Peyer's patch (tissue), 4 donors: ENCODE data around the gene AMTN. TPM values are rescaled to one million over a fixed set of nuclear protein-coding genes. Genes with fewer than 3 reads are reported as not detected.
"Not testable (repeated sequence)": the region's sequence is repeated elsewhere in the genome, so short reads cannot be mapped to it uniquely, and the experiment has no call there.

Experiments used
- DNase-seq, 3 donors: peaks; one replicate each; pipeline ENCODE4 v3.0.0-alpha.2; 2017 to 2019
- H3K27ac ChIP-seq, 4 donors: fragments of 200-600 bp; sonication (generic); one replicate each; pipeline ENCODE4 v1.5.1; 2016 to 2019
- H3K27me3 ChIP-seq, 2 donors: fragments of 200-600 bp; sonication (generic); one replicate each; pipeline ENCODE4 v1.5.1; 2019
- H3K36me3 ChIP-seq, 3 donors: fragments of 200-600 bp; sonication (generic); one replicate each; pipeline ENCODE4 v1.5.1; 2016 to 2019
- H3K4me1 ChIP-seq, 4 donors: fragments of 200-600 bp; sonication (generic); one replicate each; pipeline ENCODE4 v1.5.1; 2016 to 2019
- H3K4me3 ChIP-seq, 4 donors: fragments of 200-600 bp; sonication (generic); 1 replicate in 3 of 4; 2 replicates in 1 of 4; pipeline ENCODE4 v1.5.1; 2016 to 2019; ENCODE audit warnings: mild to moderate bottlenecking in 1 of 4
- H3K9me3 ChIP-seq, 4 donors: fragments of 200-600 bp; sonication (generic); one replicate each; pipeline ENCODE4 v1.5.1; 2016 to 2019; ENCODE audit warnings: mild to moderate bottlenecking in 1 of 4
- POLR2A ChIP-seq, 2 donors: fragments of 450-650 bp; IDR thresholded peaks; one replicate each; pipeline ENCODE4 v1.5.1; 2017; ENCODE audit warnings: antibody characterized with exemption in 2 of 2, mild to moderate bottlenecking in 2 of 2, moderate library complexity in 2 of 2
- total RNA-seq, 4 donors: library from RNA; depleted of rRNA; stranded (reverse); fragments of >200 nt; gene quantifications; one replicate each; pipeline ENCODE4 v1.1.0, GENCODE V29; 2016
- TF ChIP-seq, protein P1 (sequence below), 6 experiments: fragments of 450-650 bp in 4 of 6; fragments of 200-600 bp in 2 of 6; sonication (generic) in 1 of 6; IDR thresholded peaks; one replicate each; pipeline ENCODE4 v1.5.1; 2017 to 2019; ENCODE audit warnings: antibody characterized with exemption in 6 of 6, mild to moderate bottlenecking in 3 of 6, moderate library complexity in 1 of 6

Gene AMTN
- total RNA-seq, 4 donors from 2014 or later, result not detected

DNA sequence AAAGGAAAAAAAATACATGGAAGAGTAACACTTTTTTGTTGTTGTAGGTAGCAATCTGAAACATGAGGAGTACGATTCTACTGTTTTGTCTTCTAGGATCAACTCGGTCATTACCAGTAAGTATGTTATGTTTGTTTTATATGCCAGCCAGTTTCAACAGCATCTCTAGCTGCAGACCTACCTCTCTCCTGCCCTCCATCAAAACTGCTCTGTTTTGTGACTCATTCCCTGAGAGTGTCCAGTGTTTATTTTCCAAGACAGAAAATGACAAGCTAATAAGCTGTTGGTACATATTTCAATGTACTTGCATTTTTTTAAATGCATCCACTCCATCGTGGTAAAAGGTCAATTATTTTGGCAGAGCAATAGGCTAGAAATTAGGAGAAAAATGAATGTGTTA is 347 bp downstream of the AMTN start:
- Histone ChIP-seq H3K27ac (no peak overlapping the region), H3K27me3 (no peaks in the 10 kb centered on the region), H3K9me3 (no peaks in the 10 kb centered on the region), H3K4me3 (no peak overlapping the region), H3K36me3 (no peaks in the 10 kb centered on the region), H3K4me1 (no peaks in the 10 kb centered on the region)
- TF ChIP-seq POLR2A (IDR thresholded peaks at IDR 0.05), result no peak
- TF ChIP-seq, protein P1, sequence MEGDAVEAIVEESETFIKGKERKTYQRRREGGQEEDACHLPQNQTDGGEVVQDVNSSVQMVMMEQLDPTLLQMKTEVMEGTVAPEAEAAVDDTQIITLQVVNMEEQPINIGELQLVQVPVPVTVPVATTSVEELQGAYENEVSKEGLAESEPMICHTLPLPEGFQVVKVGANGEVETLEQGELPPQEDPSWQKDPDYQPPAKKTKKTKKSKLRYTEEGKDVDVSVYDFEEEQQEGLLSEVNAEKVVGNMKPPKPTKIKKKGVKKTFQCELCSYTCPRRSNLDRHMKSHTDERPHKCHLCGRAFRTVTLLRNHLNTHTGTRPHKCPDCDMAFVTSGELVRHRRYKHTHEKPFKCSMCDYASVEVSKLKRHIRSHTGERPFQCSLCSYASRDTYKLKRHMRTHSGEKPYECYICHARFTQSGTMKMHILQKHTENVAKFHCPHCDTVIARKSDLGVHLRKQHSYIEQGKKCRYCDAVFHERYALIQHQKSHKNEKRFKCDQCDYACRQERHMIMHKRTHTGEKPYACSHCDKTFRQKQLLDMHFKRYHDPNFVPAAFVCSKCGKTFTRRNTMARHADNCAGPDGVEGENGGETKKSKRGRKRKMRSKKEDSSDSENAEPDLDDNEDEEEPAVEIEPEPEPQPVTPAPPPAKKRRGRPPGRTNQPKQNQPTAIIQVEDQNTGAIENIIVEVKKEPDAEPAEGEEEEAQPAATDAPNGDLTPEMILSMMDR (IDR thresholded peaks at IDR 0.05), result no peak
- no peak for DNase-seq

DNA sequence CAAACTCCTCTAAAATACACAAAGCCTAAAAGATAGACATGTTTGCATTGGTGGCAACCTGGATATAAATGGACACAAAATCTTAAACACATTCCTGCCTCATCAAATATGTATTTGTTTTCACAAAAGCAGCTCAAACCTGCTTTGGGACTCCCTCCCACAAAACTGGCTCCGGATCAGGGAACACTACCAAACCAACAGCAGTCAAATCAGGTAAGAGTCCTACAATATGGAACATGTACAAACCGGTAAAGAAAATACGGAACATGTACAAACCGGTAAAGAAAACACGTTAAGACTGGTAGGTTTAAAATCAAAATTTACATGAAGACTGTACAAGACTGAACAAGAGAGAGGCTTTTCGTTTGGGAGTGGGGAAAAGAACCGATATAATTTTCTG is 4.3 kb downstream of the AMTN start:
- Histone ChIP-seq H3K27me3 (no peaks in the 10 kb centered on the region), H3K4me3 (no peak overlapping the region), H3K27ac (no peak overlapping the region), H3K9me3 (no peaks in the 10 kb centered on the region), H3K36me3 (no peaks in the 10 kb centered on the region), H3K4me1 (no peaks in the 10 kb centered on the region)
- TF ChIP-seq, protein P1 (IDR thresholded peaks at IDR 0.05), result no peak
- no peak for TF ChIP-seq POLR2A (IDR thresholded peaks at IDR 0.05)
- no peak for DNase-seq

GRCh38 chr4:70530997-70531396 is 12.6 kb downstream of the AMTN start:
- no peaks in the 10 kb centered on the region for H3K36me3 ChIP-seq
- H3K4me3 ChIP-seq, result no peak overlapping the region
- H3K27ac ChIP-seq, result no peak overlapping the region
- H3K4me1 ChIP-seq, result no peaks in the 10 kb centered on the region
- no peaks in the 10 kb centered on the region for H3K27me3 ChIP-seq
- no peak for TF ChIP-seq POLR2A (IDR thresholded peaks at IDR 0.05)
- TF ChIP-seq, protein P1 (IDR thresholded peaks at IDR 0.05), result no peak
- H3K9me3 ChIP-seq, result no peaks in the 10 kb centered on the region
- DNase-seq, result no peak

- TF ChIP-seq POLR2A (IDR thresholded peaks at IDR 0.05), result no peak
- TF ChIP-seq, protein P1 (IDR thresholded peaks at IDR 0.05), result no peak
- H3K27me3 ChIP-seq, result no peaks in the 10 kb centered on the region
- H3K4me3 ChIP-seq, result no peak overlapping the region
- H3K27ac ChIP-seq, result no peak overlapping the region
- no peaks in the 10 kb centered on the region for H3K4me1 ChIP-seq
- H3K9me3 ChIP-seq, result no peaks in the 10 kb centered on the region
- no peak for DNase-seq
- H3K36me3 ChIP-seq, result no peaks in the 10 kb centered on the region
These were observed 13.6 kb downstream of the AMTN start for GRCh38 chr4:70531981-70532380.

DNA sequence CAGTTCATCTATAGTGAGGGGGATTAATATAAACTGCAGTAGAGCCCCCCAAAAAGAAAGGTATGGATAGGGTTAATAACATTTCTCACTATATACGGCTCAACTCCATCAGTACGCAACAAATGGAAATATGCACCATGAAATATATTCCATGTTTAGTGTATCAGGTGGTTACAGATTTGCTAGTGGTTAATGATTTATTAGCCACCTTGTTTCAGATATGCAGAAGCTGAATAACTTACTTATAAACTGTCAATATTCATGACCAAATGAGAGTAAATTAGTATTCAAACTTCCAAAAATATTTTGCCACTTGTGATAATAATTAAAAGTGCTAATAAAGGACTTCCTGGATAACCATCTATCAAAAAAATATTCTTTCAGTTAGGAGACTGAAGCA is 14.8 kb downstream of the AMTN start:
- no peak overlapping the region for H3K4me3 ChIP-seq
- no peaks in the 10 kb centered on the region for H3K9me3 ChIP-seq
- no peaks in the 10 kb centered on the region for H3K27me3 ChIP-seq
- no peak for DNase-seq
- no peaks in the 10 kb centered on the region for H3K36me3 ChIP-seq
- H3K27ac ChIP-seq, result no peak overlapping the region
- no peaks in the 10 kb centered on the region for H3K4me1 ChIP-seq
- TF ChIP-seq, protein P1 (IDR thresholded peaks at IDR 0.05), result no peak
- TF ChIP-seq POLR2A (IDR thresholded peaks at IDR 0.05), result no peak

GRCh38 chr4:70533791-70534190 is 15.4 kb downstream of the AMTN start:
- no peak overlapping the region for H3K4me3 ChIP-seq
- TF ChIP-seq POLR2A (IDR thresholded peaks at IDR 0.05), result no peak
- no peaks in the 10 kb centered on the region for H3K27me3 ChIP-seq
- DNase-seq, result no peak
- H3K27ac ChIP-seq, result no peak overlapping the region
- no peaks in the 10 kb centered on the region for H3K36me3 ChIP-seq
- no peaks in the 10 kb centered on the region for H3K9me3 ChIP-seq
- no peaks in the 10 kb centered on the region for H3K4me1 ChIP-seq

- not testable (repeated sequence) for H3K27ac ChIP-seq, H3K27me3 ChIP-seq, H3K4me3 ChIP-seq, H3K4me1 ChIP-seq, H3K9me3 ChIP-seq, DNase-seq, H3K36me3 ChIP-seq
These were observed 16.5 kb downstream of the AMTN start for GRCh38 chr4:70534886-70535285.
